ENCODE results near the gene SUPT20H. TPM values are rescaled to one million over a fixed set of nuclear protein-coding genes. Genes with fewer than 3 reads are reported as not detected.
A peak's percentile ranks its signal among the peaks of the same experiment; 100 is the strongest.

SUPT20H gene
- 10 to 100 TPM; 46.5 to 55.4 (median 50.2) TPM for total RNA-seq (2021; fragmentation: NEBNext Ultra II Directional; extraction: Animal tissue kit (Norgen Biotek cat#: 25700))
- long read RNA-seq, partial matches to known transcripts, result 6 of 45 reads
- long read RNA-seq, other reads (novel, unspliced or antisense), result 31 of 45 reads

DNA sequence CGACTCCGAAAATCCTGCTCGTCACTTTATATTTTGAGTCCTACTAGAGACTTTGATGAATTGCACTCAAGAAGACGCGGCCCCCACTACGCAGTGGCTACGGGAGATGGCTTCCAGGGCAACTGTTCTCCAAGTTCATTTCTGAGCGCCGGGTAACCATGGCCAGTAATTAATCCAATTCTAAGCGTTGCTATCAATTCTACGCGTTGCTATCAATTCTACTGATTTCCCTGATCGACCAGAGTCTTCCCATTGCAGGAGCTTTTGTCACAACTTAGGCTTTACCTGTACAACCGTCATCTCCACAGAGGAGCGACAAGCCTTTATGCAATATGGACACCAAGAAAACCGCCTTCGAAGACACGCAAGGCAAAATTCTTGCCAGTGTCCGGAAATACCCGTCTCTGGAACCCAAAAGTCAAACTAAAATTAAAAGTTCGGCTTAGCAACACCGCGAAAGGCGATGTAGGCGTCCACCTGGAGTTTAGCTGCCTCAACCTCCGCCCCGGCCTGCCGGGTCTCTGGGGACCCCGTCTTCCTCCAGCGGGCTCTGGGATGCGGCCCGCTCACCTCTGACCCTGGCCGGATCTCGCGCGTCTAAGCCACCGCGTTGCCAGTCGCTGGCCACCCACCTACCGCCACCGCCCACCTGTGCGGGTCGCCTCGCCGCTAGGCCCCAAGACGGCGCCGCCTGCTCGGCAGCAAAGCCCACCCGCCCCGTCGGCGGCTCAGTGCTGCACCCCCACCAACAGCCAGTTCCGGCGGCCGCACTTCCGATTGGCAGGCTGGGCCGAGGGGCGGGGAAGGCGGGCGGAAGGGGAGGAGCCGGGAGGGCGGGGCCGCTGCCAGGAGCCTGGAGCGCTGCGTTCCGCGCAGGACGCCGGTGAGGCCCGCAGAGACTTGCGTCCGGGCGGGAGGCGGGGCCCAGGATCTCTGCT is at the start of gene SUPT20H:
Gene SUPT20H, minus strand, starts transcription at position 779 of the 938 bp plus-strand sequence. CDS start 8,198 bp downstream, outside the sequence.
- Mint-ChIP-seq H3K36me3 (ENCODE audit: low read depth) (peaks cover 34% of the 10 kb centered on the region), H3K4me1 (ENCODE audit: low read depth) (peaks cover 15% of the 10 kb centered on the region), H3K27me3 (ENCODE audit: insufficient read depth) (no peaks in the 10 kb centered on the region), H3K4me3 (peak within 1 kb of the TSS; percentile 99), H3K27ac (peak within 1 kb of the TSS; percentile 97), H3K9me3 (0 out of 2 replicates have a peak, but pooled peaks cover 4% of the 10 kb centered on the region)
- peak; percentile 84 for DNase-seq
- TF ChIP-seq, protein P1, sequence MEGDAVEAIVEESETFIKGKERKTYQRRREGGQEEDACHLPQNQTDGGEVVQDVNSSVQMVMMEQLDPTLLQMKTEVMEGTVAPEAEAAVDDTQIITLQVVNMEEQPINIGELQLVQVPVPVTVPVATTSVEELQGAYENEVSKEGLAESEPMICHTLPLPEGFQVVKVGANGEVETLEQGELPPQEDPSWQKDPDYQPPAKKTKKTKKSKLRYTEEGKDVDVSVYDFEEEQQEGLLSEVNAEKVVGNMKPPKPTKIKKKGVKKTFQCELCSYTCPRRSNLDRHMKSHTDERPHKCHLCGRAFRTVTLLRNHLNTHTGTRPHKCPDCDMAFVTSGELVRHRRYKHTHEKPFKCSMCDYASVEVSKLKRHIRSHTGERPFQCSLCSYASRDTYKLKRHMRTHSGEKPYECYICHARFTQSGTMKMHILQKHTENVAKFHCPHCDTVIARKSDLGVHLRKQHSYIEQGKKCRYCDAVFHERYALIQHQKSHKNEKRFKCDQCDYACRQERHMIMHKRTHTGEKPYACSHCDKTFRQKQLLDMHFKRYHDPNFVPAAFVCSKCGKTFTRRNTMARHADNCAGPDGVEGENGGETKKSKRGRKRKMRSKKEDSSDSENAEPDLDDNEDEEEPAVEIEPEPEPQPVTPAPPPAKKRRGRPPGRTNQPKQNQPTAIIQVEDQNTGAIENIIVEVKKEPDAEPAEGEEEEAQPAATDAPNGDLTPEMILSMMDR (IDR thresholded peaks at IDR 0.05), result no peak; the same call in 1 of the 2 replicates

DNA sequence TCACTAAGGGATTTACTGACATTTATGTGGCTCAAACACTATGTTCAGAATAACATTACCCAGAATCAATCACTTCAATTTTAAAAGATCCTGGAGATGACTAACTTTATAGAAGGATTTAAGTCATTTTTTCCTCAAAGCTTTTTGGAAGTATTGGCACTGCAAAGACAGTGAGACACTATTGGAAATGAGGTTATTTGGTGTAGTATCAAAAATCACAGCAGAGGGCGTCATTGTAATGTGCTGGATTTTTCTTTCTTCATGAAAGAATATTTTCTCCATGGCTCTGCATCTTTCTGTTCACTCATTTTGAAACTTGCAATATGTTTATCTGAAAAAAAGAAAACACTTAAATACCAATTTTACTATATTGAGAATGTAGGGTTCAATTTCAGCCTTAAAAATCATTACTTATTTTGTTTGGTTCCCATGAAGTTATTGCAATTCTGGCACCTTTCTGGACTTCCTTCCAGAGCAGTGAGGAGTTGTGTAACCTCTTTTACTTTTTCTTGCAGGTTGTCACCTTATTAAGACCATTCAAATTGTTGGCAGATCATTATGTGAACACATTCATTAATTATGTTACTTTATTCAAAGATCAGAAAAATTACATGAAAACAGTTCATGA is 49.7 kb upstream of the SUPT20H start:
- no peaks in the 10 kb centered on the region for H3K36me3 Mint-ChIP-seq (ENCODE audit: low read depth)
- peak; percentile 57 for DNase-seq
- TF ChIP-seq, protein P1 (IDR thresholded peaks at IDR 0.05), result peak; percentile 90
- H3K4me1 Mint-ChIP-seq (ENCODE audit: low read depth), result peaks cover 16% of the 10 kb centered on the region
- no peak overlapping the region for H3K27ac Mint-ChIP-seq
- no peaks in the 10 kb centered on the region for H3K27me3 Mint-ChIP-seq (ENCODE audit: insufficient read depth)
- H3K4me3 Mint-ChIP-seq, result no peak overlapping the region
- H3K9me3 Mint-ChIP-seq, result no peaks in the 10 kb centered on the region

DNA sequence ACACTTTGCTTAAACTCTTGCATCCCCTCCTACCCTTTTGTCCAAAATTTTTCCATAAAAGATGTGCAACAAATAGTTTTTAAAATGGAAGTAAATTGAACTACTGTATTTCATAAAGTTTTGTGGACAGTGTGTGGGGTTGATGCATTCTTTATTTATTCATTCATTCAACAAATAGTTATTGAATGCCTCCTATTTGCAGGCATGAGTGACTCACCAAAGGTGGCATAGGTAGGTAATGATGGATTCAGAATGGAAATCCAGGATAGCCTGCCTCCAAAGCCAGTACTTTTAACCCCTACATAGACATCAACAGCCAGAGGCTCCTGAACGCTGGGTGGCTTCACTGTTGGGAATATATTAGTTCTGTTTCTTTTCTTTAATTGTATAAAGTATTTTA is 48.4 kb upstream of the SUPT20H start:
- DNase-seq, result no peak
- H3K27ac Mint-ChIP-seq, result no peak overlapping the region
- no peaks in the 10 kb centered on the region for H3K36me3 Mint-ChIP-seq (ENCODE audit: low read depth)

DNA sequence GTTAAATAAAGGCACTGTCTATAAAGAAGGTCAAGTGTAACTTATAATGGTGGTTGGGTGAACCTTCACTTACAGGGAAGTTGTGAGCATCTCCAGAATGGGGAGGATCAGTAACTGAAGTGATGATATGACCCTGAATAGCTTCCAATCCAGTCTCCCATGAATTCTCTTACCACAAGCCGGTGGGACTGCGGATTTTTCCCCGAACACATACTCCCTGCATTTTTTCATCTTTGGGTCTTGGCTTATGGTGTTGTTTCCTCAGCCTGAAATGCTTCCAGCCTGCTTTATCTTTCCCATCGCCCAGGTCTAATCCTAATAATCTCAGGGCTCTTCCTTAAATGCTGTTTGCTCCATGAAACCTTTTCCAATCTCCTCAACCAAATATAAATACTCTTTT is 48.0 kb upstream of the SUPT20H start:
- Mint-ChIP-seq H3K27ac (no peak overlapping the region), H3K9me3 (no peaks in the 10 kb centered on the region), H3K4me1 (ENCODE audit: low read depth) (peaks cover 11% of the 10 kb centered on the region), H3K36me3 (ENCODE audit: low read depth) (no peaks in the 10 kb centered on the region), H3K27me3 (ENCODE audit: insufficient read depth) (no peaks in the 10 kb centered on the region; the same call in 1 of the 2 replicates), H3K4me3 (no peak overlapping the region)
- TF ChIP-seq, protein P1 (IDR thresholded peaks at IDR 0.05), result no peak
- no peak for DNase-seq

More for the DNA sequence above, 48.4 kb upstream of the SUPT20H start:
- no peak overlapping the region for H3K4me3 Mint-ChIP-seq
- no peaks in the 10 kb centered on the region for H3K9me3 Mint-ChIP-seq
- TF ChIP-seq, protein P1 (IDR thresholded peaks at IDR 0.05), result no peak
- H3K4me1 Mint-ChIP-seq (ENCODE audit: low read depth), result peaks cover 15% of the 10 kb centered on the region
- H3K27me3 Mint-ChIP-seq (ENCODE audit: insufficient read depth), result no peaks in the 10 kb centered on the region; the same call in 1 of the 2 replicates

DNA sequence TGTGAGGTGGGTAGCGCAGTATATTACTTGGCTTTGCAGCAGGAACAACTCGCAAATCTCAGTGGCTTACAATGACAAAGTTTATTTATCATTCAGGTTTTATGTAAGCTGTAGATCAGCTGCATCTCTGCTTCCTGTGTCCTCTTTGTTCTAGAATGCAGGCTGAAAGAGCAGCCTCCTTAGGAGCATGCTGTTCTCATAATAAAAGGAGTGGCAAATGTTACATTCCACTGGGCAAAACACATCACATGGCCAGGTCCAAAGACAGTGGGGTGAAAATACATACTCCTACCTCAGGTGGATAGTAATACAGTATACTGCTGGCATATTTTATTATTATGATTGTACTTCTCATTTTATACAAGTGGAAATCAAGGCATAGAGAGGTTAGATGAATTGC is 47.2 kb upstream of the SUPT20H start:
- H3K9me3 Mint-ChIP-seq, result no peaks in the 10 kb centered on the region
- no peaks in the 10 kb centered on the region for H3K36me3 Mint-ChIP-seq (ENCODE audit: low read depth)
- TF ChIP-seq, protein P1 (IDR thresholded peaks at IDR 0.05), result no peak
- H3K27me3 Mint-ChIP-seq (ENCODE audit: insufficient read depth), result no peaks in the 10 kb centered on the region; the same call in 1 of the 2 replicates
- H3K4me1 Mint-ChIP-seq (ENCODE audit: low read depth), result peaks cover 8% of the 10 kb centered on the region
- H3K27ac Mint-ChIP-seq, result no peak overlapping the region
- no peak overlapping the region for H3K4me3 Mint-ChIP-seq
- DNase-seq, result no peak
